Inflammatory macrophage (primary cell): Measurements from ENCODE around the gene OGFOD3.
"Not testable (repeated sequence)": the region's sequence is repeated elsewhere in the genome, so short reads cannot be mapped to it uniquely, and the experiment has no call there.

Experiments used
- DNase-seq, 2 donors: peaks; one replicate each; pipeline ENCODE4 v3.0.0-alpha.2; 2020 to 2022

OGFOD3 gene

GRCh38 chr17:82351254-82351712 lies 67.1 kb downstream of the OGFOD3 start:
- no peak for DNase-seq

- DNase-seq: peak; percentile 33 to 44
These were observed 68.0 kb downstream of the OGFOD3 start for GRCh38 chr17:82350182-82351030.

DNA sequence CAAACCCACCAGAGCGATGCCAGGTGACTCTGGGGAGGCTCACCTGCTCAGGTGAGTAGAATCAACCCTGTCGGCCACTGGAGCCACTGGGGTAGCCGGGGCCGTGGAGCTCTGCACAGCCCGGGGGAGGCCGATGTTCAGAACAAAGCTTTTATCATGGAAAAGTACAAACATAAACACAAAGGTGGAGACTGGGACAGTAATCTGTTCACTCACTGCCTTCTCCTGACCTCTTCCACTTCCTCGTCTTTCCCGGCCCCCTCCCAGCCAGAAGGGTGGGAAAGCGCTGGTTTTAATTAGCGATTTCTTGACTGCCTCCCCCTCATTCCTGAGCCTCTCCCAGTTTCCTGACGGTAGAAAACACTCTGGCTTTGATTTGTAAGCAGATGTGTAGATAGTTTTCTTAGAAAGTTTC lies 69.1 kb downstream of the OGFOD3 start:
- no peak for DNase-seq

- no peak for DNase-seq
These were observed 69.5 kb downstream of the OGFOD3 start for GRCh38 chr17:82348866-82349265.

DNA sequence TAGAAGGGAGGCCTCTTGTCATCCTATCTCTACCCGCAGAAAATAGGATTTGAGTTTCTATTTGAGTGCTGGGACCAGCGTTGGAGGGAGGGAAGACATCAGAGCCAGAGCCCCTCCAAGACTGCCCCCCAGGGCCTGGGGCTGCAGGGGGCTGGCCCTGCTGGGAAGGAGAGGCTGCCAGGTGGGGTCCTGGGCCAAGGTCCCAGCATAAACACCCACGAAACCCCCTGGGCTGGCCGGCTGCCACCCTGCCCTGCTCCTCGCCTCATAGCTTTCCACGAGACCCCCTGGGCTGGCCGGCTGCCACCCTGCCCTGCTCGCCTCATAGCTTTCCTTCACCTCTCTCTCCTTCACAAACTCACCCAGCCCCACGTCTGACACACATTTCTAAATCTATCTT lies 70.0 kb downstream of the OGFOD3 start:
- DNase-seq: no peak

- DNase-seq: not testable (repeated sequence)
These were observed 70.4 kb downstream of the OGFOD3 start for GRCh38 chr17:82347994-82348393.

GRCh38 chr17:82346342-82347300 lies 71.8 kb downstream of the OGFOD3 start:
- DNase-seq: peak in 1 of 2 donors; percentile 33

GRCh38 chr17:82345151-82345976 lies 73.0 kb downstream of the OGFOD3 start:
- DNase-seq: no peak

DNA sequence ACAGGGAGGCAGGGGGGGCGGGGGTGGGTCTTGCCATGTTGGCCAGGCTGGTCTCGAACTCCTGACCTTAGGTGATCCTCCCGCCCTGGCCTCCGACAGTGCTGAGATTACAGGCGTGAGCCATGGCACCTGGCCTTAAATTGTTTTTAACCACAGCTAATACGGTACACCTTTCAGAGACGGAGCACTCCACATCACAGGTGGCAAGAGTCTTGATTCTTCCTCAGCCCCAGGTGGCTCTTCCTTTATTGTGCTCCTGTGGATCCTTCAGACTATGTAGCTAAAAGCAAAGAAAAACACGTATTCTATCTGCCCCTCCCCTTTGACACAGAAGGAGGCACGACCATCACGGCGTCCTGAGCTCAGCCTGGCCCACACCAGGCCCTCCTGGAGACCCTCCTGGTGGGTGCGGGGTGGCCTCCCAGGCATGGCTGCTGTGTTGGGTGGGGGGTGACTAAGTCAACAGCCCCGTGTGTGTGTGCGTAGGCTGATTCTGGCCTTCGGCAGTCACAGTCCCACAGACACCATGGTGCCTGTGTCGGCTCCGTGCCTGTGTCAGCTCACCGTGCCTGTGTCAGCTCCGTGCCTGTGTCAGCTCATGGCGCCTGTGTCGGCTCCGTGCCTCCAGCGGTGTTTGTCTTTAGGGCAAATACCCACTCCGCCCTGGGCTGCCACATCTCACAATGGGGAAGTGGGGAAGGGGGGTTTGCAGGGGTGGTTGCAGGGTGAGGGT lies 74.0 kb downstream of the OGFOD3 start:
- no peak for DNase-seq

DNA sequence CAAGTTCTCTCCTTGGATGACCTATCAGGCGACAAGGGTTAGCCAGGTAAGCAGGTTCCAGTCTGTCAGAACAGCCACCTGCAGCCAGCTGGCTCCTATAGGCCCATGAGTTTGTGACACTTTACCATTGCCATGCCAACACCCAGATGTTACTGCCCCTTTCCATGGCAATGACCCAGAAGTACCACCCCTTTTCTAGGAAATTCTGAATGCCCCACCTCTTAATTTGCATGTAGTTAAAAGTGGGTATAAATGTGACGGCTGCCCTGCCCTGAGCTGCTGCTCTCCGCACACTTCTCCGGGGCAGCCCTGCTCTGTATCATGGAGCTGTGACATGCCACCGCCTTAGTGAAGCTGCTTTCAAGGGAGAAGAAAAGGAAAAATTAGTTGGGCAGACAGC lies 74.8 kb downstream of the OGFOD3 start:
- DNase-seq: no peak

- no peak for DNase-seq
These were observed 75.9 kb downstream of the OGFOD3 start for GRCh38 chr17:82342361-82343079.

- peak in 1 of 2 donors; percentile 13 for DNase-seq
These were observed 78.5 kb downstream of the OGFOD3 start for GRCh38 chr17:82339634-82340580.
